Measurements from ENCODE around the gene CLNS1A.

DNA sequence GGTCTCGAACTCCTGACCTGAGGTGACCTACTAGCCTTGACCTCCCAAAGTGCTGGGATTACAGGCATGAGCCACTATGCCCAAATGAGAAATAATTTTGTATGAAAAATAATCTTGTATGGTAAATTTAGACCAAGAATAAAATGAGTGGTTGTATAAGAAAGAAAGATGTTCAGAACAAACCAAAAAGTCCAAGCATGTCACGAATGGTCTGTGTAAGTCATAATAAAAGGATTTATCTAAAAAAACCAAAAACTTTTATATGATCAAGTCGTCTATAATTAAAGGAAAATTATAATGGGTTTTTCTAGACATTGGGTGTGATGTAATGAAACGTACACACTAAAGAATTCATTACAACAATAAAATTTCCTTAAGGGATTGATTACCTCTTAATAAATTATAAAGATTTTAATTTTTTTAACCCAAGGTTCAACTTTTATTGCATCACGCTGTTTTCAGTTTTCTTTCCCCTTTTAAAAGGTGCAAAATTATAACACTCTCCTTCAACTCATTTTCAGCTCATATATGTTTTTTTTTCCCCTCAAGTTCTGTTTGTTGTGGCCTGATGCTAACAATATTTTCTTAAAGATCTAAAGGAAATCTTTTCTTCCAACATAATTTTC, 56.8 kb downstream of the CLNS1A start:
- TF ChIP-seq EZH2 (IDR thresholded peaks at IDR 0.05; ENCODE audit: borderline replicate concordance, insufficient read depth, low read length, poor library complexity, severe bottlenecking) (no peak), RAD21 (conservative IDR thresholded peaks at IDR 0.05) (no peak), TAF1 (IDR thresholded peaks at IDR 0.05; ENCODE audit: low read depth) (no peak)
- TF ChIP-seq, protein P1, sequence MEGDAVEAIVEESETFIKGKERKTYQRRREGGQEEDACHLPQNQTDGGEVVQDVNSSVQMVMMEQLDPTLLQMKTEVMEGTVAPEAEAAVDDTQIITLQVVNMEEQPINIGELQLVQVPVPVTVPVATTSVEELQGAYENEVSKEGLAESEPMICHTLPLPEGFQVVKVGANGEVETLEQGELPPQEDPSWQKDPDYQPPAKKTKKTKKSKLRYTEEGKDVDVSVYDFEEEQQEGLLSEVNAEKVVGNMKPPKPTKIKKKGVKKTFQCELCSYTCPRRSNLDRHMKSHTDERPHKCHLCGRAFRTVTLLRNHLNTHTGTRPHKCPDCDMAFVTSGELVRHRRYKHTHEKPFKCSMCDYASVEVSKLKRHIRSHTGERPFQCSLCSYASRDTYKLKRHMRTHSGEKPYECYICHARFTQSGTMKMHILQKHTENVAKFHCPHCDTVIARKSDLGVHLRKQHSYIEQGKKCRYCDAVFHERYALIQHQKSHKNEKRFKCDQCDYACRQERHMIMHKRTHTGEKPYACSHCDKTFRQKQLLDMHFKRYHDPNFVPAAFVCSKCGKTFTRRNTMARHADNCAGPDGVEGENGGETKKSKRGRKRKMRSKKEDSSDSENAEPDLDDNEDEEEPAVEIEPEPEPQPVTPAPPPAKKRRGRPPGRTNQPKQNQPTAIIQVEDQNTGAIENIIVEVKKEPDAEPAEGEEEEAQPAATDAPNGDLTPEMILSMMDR (IDR thresholded peaks at IDR 0.05; ENCODE audit: poor library complexity, severe bottlenecking): no peak
- TF ChIP-seq, protein P2, sequence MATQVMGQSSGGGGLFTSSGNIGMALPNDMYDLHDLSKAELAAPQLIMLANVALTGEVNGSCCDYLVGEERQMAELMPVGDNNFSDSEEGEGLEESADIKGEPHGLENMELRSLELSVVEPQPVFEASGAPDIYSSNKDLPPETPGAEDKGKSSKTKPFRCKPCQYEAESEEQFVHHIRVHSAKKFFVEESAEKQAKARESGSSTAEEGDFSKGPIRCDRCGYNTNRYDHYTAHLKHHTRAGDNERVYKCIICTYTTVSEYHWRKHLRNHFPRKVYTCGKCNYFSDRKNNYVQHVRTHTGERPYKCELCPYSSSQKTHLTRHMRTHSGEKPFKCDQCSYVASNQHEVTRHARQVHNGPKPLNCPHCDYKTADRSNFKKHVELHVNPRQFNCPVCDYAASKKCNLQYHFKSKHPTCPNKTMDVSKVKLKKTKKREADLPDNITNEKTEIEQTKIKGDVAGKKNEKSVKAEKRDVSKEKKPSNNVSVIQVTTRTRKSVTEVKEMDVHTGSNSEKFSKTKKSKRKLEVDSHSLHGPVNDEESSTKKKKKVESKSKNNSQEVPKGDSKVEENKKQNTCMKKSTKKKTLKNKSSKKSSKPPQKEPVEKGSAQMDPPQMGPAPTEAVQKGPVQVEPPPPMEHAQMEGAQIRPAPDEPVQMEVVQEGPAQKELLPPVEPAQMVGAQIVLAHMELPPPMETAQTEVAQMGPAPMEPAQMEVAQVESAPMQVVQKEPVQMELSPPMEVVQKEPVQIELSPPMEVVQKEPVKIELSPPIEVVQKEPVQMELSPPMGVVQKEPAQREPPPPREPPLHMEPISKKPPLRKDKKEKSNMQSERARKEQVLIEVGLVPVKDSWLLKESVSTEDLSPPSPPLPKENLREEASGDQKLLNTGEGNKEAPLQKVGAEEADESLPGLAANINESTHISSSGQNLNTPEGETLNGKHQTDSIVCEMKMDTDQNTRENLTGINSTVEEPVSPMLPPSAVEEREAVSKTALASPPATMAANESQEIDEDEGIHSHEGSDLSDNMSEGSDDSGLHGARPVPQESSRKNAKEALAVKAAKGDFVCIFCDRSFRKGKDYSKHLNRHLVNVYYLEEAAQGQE (IDR thresholded peaks at IDR 0.05; ENCODE audit: borderline replicate concordance): no peak

All from neural cell (in vitro differentiated cells).